A375 (cell line): ENCODE data around the gene MEP1B. TPM values are rescaled to one million over a fixed set of nuclear protein-coding genes. Genes with fewer than 3 reads are reported as not detected.

Experiments
- small RNA-seq: library from RNA; depleted of rRNA; stranded (forward); fragments of <200 nt; gene quantifications from one replicate; pipeline ENCODE3, GENCODE V24; 2014
- total RNA-seq: library from RNA; depleted of rRNA; stranded (reverse); fragments of >200 nt; shearing (Covaris generic); gene quantifications from 2 replicates; pipeline ENCODE4 v1.2.3, GENCODE V29; 2014; rRNA removed

The MEP1B gene
- not detected in 2 replicates for total RNA-seq

DNA sequence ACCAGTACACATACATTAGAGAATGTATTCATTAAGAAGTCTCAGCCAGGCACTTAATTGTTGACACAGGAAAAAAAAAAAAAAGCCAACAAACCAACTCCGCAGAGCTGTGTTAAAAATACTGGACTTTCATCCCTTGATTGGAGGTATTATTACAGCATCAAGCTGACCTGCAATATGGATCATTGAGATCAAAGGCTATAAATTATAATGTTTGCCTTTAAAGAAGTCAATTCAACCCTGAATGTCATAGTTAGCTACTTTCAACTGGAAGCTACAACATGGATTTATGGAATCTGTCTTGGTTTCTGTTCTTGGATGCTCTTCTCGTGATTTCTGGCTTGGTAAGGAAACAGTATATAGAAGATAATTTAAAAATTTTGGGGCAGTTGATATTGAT, at the start of gene MEP1B:
Gene MEP1B, plus strand, starts transcription at position 250 of the 400 bp plus-strand sequence. Its CDS starts 32 bp downstream, at position 282.

Small RNA genes lying within 50 kb of the gene (small RNA-seq; reads per million reads assigned to genes)
- gene RF00019, result not detected
- gene RNA5SP453, result 0.17 reads per million

Other genes starting within 250 kb of the MEP1B start
- gene TRAPPC8, start 246.9 kb upstream of the MEP1B start, total RNA-seq, result 9.5 and 14.9 TPM in 2 replicates
- 8.8 and 11.3 TPM in 2 replicates for gene RNF125, start 171.2 kb upstream of the MEP1B start, total RNA-seq
- gene RNF138, start 98.2 kb upstream of the MEP1B start, total RNA-seq, result 23.4 and 30.7 TPM in 2 replicates